Measurements from ENCODE around the gene PCDHGA11.
A peak's percentile ranks its signal among the peaks of the same experiment; 100 is the strongest.
"Not testable (repeated sequence)": the region's sequence is repeated elsewhere in the genome, so short reads cannot be mapped to it uniquely, and the experiment has no call there.

The PCDHGA11 gene

GRCh38 chr5:141431286-141431685, 10.4 kb downstream of the PCDHGA11 start:
- no peak for DNase-seq (ENCODE audit: low read depth, low spot score)

GRCh38 chr5:141432308-141432707, 11.5 kb downstream of the PCDHGA11 start:
- DNase-seq (ENCODE audit: low read depth, low spot score) = not testable (repeated sequence)

GRCh38 chr5:141432726-141433125, 11.9 kb downstream of the PCDHGA11 start:
- not testable (repeated sequence) for DNase-seq (ENCODE audit: low read depth, low spot score)

- no peak for DNase-seq (ENCODE audit: low read depth, low spot score)
These were observed 13.2 kb downstream of the PCDHGA11 start for GRCh38 chr5:141434006-141434405.

GRCh38 chr5:141437221-141437620, 16.4 kb downstream of the PCDHGA11 start:
- DNase-seq (ENCODE audit: low read depth, low spot score) = no peak

- DNase-seq (ENCODE audit: low read depth, low spot score) = peak; percentile 45
These were observed 18.7 kb downstream of the PCDHGA11 start for GRCh38 chr5:141439411-141440141.

- DNase-seq (ENCODE audit: low read depth, low spot score) = no peak
These were observed 19.5 kb downstream of the PCDHGA11 start for GRCh38 chr5:141440341-141440740.

GRCh38 chr5:141441571-141442170, 20.8 kb downstream of the PCDHGA11 start:
- no peak for DNase-seq (ENCODE audit: low read depth, low spot score)

- peak; percentile 64 for DNase-seq (ENCODE audit: low read depth, low spot score)
These were observed 44.5 kb downstream of the PCDHGA11 start for GRCh38 chr5:141465351-141465750.

All from astrocyte of the hippocampus (primary cell).